WTC11 (cell line): Measurements from ENCODE around the gene PGS1.

Experiments used
- CREB1 ChIP-seq: sonication (generic); formaldehyde crosslinking; IDR thresholded peaks from 2 replicates; pipeline ENCODE4 v1.8.0; 2023; ENCODE audit warnings: mild to moderate bottlenecking, missing genetic modification reagents
- ESRRA ChIP-seq: sonication (generic); formaldehyde crosslinking; IDR thresholded peaks from 2 replicates; pipeline ENCODE4 v1.8.1; 2022; ENCODE audit warnings: mild to moderate bottlenecking, missing genetic modification reagents, borderline replicate concordance
- NR1H2 ChIP-seq: sonication (generic); formaldehyde crosslinking; IDR thresholded peaks from 2 replicates; pipeline ENCODE4 v1.9.0; 2021; ENCODE audit warnings: mild to moderate bottlenecking, moderate library complexity, missing genetic modification reagents
- NR2C2 ChIP-seq: sonication (generic); formaldehyde crosslinking; IDR thresholded peaks from 2 replicates; pipeline ENCODE4 v1.8.0; 2022; ENCODE audit warnings: mild to moderate bottlenecking, missing genetic modification reagents
- ZNF138 ChIP-seq: sonication (generic); formaldehyde crosslinking; conservative IDR thresholded peaks from 2 replicates; pipeline ENCODE4 v1.8.1; 2022; ENCODE audit warnings: mild to moderate bottlenecking, moderate library complexity, missing genetic modification reagents
- TF ChIP-seq, protein P1 (sequence below): fragments of 200-600 bp; IDR thresholded peaks from 2 replicates; pipeline ENCODE4 v1.8.0; 2022; ENCODE audit warnings: antibody characterized with exemption

GRCh38 chr17:78438694-78439325 lies 60.4 kb downstream of the PGS1 start:
- TF ChIP-seq NR1H2 (CRISPR knock-in tag) (no peak), ZNF138 (no peak), CREB1 (CRISPR knock-in tag) (no peak), NR2C2 (CRISPR knock-in tag) (no peak), ESRRA (CRISPR knock-in tag) (no peak)
- TF ChIP-seq, protein P1, sequence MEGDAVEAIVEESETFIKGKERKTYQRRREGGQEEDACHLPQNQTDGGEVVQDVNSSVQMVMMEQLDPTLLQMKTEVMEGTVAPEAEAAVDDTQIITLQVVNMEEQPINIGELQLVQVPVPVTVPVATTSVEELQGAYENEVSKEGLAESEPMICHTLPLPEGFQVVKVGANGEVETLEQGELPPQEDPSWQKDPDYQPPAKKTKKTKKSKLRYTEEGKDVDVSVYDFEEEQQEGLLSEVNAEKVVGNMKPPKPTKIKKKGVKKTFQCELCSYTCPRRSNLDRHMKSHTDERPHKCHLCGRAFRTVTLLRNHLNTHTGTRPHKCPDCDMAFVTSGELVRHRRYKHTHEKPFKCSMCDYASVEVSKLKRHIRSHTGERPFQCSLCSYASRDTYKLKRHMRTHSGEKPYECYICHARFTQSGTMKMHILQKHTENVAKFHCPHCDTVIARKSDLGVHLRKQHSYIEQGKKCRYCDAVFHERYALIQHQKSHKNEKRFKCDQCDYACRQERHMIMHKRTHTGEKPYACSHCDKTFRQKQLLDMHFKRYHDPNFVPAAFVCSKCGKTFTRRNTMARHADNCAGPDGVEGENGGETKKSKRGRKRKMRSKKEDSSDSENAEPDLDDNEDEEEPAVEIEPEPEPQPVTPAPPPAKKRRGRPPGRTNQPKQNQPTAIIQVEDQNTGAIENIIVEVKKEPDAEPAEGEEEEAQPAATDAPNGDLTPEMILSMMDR = no peak
